SU-DHL-6 (cell line): ENCODE measurements around the gene FRS2.
"Not testable (repeated sequence)": the region's sequence is repeated elsewhere in the genome, so short reads cannot be mapped to it uniquely, and the experiment has no call there.

Experiments
- CTCF ChIP-seq: fragments of 200-600 bp; sonication (generic); IDR thresholded peaks from one replicate; pipeline ENCODE4 v1.5.1; 2017; ENCODE audit warnings: antibody characterized with exemption, mild to moderate bottlenecking, low read length, moderate library complexity; ENCODE audit not compliant: insufficient read depth, poor library complexity, severe bottlenecking
- EZH2phosphoT487 ChIP-seq: fragments of 200-600 bp; sonication (generic), shearing (Covaris generic); conservative IDR thresholded peaks from 2 replicates; pipeline ENCODE4 v1.6.1; 2018; ENCODE audit warnings: mild to moderate bottlenecking, antibody characterized with exemption, low read length, moderate library complexity, mixed read lengths

GRCh38 chr12:69604275-69604674 lies 134.1 kb downstream of the FRS2 start:
- not testable (repeated sequence) for TF ChIP-seq CTCF, EZH2phosphoT487
